ENCODE data around the gene PTPRK.

DNA sequence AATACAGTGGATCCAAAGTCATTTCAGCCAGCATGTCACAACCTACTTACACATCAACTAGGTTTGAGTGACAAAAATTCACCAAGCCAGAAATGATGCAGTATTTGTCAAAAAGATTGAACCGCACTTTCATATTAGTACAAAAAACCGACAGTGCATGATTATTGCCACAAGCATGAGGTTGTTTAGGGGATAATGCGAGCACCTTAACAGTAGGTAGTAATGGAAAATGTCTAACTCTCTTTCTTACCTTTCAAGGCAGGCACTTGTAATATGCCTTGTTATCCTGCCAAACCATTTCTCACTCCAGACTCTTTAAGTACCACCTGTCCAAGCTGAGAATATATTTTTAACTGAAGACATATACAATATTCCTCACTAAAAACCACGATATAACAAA, 349.2 kb downstream of the PTPRK start:
- TF ChIP-seq, protein P1, sequence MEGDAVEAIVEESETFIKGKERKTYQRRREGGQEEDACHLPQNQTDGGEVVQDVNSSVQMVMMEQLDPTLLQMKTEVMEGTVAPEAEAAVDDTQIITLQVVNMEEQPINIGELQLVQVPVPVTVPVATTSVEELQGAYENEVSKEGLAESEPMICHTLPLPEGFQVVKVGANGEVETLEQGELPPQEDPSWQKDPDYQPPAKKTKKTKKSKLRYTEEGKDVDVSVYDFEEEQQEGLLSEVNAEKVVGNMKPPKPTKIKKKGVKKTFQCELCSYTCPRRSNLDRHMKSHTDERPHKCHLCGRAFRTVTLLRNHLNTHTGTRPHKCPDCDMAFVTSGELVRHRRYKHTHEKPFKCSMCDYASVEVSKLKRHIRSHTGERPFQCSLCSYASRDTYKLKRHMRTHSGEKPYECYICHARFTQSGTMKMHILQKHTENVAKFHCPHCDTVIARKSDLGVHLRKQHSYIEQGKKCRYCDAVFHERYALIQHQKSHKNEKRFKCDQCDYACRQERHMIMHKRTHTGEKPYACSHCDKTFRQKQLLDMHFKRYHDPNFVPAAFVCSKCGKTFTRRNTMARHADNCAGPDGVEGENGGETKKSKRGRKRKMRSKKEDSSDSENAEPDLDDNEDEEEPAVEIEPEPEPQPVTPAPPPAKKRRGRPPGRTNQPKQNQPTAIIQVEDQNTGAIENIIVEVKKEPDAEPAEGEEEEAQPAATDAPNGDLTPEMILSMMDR (IDR thresholded peaks at IDR 0.05; ENCODE audit: low read depth, low read length, missing input control), result no peak
- TF ChIP-seq, protein P2, sequence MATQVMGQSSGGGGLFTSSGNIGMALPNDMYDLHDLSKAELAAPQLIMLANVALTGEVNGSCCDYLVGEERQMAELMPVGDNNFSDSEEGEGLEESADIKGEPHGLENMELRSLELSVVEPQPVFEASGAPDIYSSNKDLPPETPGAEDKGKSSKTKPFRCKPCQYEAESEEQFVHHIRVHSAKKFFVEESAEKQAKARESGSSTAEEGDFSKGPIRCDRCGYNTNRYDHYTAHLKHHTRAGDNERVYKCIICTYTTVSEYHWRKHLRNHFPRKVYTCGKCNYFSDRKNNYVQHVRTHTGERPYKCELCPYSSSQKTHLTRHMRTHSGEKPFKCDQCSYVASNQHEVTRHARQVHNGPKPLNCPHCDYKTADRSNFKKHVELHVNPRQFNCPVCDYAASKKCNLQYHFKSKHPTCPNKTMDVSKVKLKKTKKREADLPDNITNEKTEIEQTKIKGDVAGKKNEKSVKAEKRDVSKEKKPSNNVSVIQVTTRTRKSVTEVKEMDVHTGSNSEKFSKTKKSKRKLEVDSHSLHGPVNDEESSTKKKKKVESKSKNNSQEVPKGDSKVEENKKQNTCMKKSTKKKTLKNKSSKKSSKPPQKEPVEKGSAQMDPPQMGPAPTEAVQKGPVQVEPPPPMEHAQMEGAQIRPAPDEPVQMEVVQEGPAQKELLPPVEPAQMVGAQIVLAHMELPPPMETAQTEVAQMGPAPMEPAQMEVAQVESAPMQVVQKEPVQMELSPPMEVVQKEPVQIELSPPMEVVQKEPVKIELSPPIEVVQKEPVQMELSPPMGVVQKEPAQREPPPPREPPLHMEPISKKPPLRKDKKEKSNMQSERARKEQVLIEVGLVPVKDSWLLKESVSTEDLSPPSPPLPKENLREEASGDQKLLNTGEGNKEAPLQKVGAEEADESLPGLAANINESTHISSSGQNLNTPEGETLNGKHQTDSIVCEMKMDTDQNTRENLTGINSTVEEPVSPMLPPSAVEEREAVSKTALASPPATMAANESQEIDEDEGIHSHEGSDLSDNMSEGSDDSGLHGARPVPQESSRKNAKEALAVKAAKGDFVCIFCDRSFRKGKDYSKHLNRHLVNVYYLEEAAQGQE (IDR thresholded peaks at IDR 0.05), result no peak
- no peak for TF ChIP-seq FOXA1 (IDR thresholded peaks at IDR 0.05)
- no peak for TF ChIP-seq RXRA (IDR thresholded peaks at IDR 0.05)

All from liver (tissue), 3 donors.